ENCODE data around the gene LCK.

DNA sequence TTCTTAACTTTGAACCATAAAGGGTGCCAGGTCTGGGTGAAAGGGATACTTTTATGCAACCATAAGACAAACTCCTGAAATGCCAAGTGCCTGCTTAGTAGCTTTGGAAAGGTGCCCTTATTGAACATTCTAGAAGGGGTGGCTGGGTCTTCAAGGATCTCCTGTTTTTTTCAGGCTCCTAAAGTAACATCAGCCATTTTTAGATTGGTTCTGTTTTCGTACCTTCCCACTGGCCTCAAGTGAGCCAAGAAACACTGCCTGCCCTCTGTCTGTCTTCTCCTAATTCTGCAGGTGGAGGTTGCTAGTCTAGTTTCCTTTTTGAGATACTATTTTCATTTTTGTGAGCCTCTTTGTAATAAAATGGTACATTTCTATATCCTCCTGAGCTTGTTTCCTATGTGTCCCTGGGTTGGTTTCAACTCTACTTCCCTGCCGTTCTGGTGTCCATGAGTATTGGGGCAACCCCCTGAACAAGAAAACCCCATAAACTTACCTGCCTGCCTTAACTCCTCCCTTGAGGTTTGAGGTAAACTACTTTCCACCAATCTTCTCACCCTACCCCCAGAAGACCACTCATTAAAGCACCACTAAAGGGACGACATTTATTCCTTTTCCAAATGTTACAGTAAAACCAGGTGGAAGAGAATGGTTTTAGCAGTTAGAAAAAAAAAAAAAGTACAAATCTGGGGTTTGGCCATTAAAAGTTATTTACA, 82.3 kb downstream of the LCK start:
- TF ChIP-seq, protein P1, sequence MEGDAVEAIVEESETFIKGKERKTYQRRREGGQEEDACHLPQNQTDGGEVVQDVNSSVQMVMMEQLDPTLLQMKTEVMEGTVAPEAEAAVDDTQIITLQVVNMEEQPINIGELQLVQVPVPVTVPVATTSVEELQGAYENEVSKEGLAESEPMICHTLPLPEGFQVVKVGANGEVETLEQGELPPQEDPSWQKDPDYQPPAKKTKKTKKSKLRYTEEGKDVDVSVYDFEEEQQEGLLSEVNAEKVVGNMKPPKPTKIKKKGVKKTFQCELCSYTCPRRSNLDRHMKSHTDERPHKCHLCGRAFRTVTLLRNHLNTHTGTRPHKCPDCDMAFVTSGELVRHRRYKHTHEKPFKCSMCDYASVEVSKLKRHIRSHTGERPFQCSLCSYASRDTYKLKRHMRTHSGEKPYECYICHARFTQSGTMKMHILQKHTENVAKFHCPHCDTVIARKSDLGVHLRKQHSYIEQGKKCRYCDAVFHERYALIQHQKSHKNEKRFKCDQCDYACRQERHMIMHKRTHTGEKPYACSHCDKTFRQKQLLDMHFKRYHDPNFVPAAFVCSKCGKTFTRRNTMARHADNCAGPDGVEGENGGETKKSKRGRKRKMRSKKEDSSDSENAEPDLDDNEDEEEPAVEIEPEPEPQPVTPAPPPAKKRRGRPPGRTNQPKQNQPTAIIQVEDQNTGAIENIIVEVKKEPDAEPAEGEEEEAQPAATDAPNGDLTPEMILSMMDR (IDR thresholded peaks at IDR 0.05; ENCODE audit: extremely low read depth in 1 of 2, insufficient read depth in 1 of 2, low read depth in 1 of 2, low read length in 2 of 2), result no peak
- TF ChIP-seq POLR2A (IDR thresholded peaks at IDR 0.05; ENCODE audit: low read depth, low read length) (no peak), POLR2AphosphoS5 (IDR thresholded peaks at IDR 0.05; ENCODE audit: insufficient read depth, low read depth, low read length) (no peak), EZH2 (IDR thresholded peaks at IDR 0.05; ENCODE audit: borderline replicate concordance, low read depth, low read length, severe bottlenecking) (no peak)
- TF ChIP-seq, protein P2, sequence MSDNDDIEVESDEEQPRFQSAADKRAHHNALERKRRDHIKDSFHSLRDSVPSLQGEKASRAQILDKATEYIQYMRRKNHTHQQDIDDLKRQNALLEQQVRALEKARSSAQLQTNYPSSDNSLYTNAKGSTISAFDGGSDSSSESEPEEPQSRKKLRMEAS (IDR thresholded peaks at IDR 0.05; ENCODE audit: insufficient read depth, insufficient read length), result no peak
